Hematopoietic multipotent progenitor cell treated with erythropoietin and hydrocortisone succinate and interleukin-3 and kit ligand, for 8 days (in vitro differentiated cells): ENCODE results near the gene IFITM5.

Source experiments
- DNase-seq: peaks from one replicate; pipeline ENCODE4 v3.0.0-alpha.2; 2015

IFITM5 gene

DNA sequence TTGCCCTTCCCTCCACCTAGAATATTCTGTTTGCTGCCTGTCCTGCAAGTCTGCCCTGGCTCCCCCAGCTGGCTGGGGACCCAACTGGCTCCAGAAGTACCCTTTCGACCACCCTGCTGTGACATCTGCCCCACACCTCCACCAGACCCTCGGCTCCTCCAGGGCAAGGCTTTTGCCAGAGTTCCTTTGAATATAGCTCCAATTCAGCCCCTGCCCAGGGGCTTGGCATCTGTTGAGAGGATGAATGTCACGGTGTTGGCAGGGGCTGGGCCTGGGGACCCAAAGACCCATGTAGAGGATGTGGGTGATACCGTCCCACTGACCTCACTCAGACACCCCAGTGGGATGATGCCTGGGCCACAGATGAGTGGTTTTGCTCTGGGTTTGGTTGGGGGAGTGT lies 17.2 kb downstream of the IFITM5 start:
- no peak for DNase-seq

DNA sequence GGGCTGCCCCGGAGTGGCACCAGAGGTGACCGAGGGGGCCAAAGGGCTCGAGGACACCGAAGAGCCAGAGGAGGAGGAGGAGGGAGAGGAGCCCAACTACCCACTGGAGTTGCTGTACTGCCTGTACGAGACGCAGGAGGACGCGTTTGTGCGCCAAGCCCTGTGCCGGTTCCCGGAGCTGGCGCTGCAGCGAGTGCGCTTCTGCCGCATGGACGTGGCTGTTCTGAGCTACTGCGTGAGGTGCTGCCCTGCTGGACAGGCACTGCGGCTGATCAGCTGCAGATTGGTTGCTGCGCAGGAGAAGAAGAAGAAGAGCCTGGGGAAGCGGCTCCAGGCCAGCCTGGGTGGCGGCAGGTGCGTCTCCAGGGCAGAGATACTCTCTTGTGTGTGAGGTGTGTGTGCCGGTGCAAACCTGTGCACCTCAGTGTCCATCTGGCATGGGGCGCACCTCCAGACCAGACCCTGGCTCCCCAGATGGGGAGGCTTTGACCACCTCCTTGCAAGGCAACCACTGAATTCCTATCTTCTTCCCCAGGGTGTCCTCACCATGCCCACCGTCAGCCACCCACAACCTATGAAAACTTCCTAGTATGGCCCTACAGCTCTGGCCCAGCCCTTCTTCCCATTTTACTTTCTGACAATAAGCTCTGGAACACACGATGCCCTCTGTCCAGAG lies 17.7 kb downstream of the IFITM5 start:
- no peak for DNase-seq

- DNase-seq, result no peak
These were observed 18.4 kb downstream of the IFITM5 start for GRCh38 chr11:280706-281485.

DNA sequence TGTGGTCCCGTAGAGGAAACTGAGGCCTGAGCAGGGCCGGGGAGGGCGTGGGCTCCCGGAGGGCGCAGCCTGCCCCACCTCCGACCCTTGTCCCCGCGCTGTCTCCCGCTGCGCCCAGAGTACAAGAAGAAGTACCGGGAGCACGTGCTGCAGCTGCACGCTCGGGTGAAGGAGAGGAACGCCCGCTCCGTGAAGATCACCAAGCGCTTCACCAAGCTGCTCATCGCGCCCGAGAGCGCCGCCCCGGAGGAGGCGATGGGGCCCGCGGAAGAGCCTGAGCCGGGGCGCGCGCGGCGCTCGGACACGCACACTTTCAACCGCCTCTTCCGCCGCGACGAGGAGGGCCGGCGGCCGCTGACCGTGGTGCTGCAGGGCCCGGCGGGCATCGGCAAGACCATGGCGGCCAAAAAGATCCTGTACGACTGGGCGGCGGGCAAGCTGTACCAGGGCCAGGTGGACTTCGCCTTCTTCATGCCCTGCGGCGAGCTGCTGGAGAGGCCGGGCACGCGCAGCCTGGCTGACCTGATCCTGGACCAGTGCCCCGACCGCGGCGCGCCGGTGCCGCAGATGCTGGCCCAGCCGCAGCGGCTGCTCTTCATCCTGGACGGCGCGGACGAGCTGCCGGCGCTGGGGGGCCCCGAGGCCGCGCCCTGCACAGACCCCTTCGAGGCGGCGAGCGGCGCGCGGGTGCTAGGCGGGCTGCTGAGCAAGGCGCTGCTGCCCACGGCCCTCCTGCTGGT lies 19.2 kb downstream of the IFITM5 start:
- DNase-seq, result peak; percentile 23

DNA sequence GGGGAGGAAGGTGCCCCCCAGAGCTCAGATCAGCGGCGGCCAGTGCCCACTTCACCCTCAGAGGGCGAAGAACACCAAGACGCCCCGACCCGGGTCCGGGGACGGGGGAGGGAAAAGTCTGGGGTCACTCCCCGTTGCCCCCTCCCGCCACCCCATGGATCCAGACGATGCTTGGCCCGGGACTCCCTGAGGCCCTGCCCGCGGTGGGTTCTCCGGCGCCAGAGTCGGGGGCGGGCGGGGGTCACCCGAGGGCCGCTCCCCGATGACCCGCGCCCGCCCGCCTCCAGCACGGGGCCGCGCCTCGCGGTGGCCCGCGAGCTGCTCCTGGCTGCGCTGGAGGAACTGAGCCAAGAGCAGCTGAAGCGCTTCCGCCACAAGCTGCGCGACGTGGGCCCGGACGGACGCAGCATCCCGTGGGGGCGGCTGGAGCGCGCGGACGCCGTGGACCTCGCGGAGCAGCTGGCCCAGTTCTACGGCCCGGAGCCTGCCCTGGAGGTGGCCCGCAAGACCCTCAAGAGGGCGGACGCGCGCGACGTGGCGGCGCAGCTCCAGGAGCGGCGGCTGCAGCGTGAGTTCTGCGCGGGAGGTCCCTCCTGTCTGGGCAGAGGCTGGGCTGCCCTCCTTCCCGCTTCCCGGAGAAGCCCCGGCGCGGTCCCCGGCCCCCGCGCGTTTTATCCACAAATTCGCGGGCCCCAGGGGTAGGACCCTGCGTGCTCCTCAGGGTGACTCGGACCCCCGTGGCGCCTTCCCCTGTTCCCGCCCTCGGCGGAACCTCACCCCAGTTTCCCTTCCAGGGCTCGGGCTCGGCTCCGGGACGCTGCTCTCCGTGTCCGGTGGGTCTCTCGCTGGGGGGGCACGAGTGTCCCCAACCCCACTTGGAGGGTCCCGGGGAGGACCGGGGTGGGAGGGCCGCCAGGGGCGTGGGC lies 20.0 kb downstream of the IFITM5 start:
- no peak for DNase-seq

GRCh38 chr11:278001-278951 lies 21.1 kb downstream of the IFITM5 start, which contains the start of gene NLRP6:
TSS of gene NLRP6 (plus strand) at chr11:278407. CDS start at chr11:278570, 163 bp downstream.
- no peak for DNase-seq

DNA sequence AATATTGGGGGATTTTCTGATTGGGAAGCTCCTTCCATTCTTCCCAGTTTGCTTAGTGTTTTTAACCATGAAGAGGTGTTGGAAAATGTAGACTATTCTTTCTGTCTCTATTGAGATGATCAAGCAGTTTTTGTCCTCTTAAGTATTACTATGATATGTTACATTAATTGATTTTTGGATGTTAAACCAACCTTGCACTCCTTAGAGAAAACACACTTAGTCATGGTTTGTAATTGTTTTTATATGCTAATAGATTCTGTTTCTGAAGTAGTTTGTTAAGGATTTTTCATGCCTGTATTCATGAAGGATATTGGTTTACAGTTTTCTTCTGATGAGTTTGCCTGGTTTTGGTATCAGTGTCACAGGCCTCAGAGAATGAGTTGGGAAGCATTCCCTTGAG lies 23.1 kb downstream of the IFITM5 start:
- DNase-seq, result no peak

DNA sequence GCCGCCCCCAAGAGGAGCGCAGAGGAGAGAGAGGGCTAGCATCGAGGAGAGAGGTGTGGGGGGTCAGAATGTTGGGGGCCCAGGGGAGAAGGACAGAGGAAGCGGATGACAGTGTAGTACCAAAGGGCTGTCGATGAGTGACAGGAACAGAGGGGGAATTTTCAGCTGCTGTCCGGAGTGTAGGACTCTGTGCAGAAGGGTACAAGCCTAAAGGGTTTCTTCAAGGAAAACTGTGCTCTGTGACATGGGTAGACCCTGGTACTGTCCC lies 26.5 kb downstream of the IFITM5 start:
- no peak for DNase-seq

- DNase-seq, result no peak
These were observed 27.0 kb downstream of the IFITM5 start for GRCh38 chr11:272195-272930.

- no peak for DNase-seq
These were observed 28.0 kb downstream of the IFITM5 start for GRCh38 chr11:271319-271715.

DNA sequence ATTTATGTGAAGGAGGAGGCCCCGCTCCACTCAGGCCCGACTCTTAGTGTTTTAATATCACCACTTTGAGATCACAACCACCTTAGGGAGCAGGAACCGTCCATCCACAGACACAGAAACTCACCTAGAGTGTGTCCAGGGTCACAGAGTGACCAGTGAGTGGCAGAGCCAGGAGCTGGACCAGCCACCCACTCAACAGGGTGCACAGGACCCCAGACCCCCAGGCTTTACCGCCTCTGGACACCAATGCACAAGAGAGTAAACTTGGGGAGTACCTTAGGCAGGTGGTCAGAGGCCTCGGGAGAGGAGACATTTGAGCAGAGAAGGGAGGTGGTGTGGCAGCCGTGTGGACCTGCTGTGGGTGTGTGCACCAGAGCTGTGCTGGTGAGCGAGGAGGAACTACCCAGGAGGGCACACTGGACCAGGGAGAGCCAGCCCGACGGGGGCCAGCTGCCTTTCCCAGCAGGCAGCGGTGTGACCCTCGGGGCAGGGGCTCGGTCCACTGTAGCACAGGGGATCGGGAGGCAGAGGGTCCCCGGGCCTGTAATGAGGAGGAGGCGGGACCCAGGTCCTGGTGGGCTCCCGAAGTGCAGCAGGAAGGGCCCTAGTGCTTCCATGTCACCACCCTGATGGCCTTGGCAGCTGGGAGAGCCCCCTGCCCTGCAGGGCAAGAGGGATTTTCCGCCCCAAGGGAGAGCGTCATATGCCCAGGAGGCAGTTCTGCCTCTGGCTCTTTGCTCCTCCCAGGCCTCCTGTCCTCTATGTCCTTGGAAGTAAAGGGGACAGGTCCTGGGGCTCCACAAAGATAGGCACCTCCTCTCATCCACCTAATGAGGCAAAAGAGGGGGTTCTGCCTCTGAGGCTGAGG lies 28.6 kb downstream of the IFITM5 start:
- no peak for DNase-seq

DNA sequence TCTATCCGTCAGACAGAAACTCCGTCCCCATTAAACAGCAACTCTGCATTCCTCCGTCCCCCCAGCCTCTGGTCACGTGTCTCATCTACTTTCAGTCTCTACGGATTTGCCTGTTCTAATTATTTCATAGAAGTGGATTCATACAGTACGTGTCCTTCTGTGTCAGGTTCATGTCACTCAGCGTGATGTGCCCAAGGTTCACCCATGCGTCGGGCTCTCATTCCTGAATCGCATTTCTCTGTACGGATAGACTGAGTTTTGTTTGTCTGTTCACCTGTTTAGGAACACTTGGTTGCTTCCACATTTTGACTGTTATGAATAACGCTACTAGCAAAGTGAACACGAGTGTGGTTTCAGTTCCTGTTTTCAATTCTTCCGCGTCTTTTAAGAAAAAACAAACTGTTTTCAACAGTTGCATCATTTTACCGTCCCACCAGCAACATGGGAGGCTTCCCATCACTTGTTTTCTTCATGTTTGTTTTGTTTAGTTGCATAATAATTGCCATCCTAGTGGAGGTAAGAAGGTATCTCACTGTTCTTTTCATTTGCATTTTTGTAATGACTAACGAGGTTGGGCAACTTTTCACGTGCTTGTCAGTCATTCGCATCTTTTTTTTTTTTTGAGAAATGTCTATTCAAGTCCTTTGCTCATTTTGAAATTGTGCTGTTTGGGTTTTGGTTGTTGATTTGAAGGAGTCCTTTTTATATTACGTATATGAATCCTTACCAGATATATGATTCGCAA lies 30.0 kb downstream of the IFITM5 start:
- peak; percentile 78 for DNase-seq

DNA sequence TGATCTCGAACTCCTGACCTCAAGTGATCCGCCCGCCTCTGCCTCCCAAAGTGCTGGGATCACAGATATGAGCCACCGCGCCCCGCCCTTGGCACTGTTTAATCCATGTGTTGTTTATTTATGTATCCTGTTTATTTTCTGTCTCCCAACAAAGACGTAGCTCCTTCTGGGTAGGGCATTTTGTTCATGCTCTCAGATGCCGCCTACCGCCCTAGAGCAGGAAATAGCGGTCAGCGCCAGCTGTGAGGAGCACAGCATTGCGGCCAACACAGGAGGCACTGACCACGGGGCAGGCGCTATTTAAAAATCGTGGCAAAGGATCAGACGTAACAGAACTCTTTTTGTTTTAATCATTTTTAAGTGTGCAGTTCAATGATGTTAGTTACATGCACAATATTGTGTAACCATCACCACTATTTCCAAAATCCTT lies 30.6 kb downstream of the IFITM5 start:
- DNase-seq, result peak; percentile 88

GRCh38 chr11:267491-267994 lies 31.8 kb downstream of the IFITM5 start:
- DNase-seq, result peak; percentile 65

GRCh38 chr11:266676-267439 lies 32.5 kb downstream of the IFITM5 start:
- peak; percentile 40 for DNase-seq

GRCh38 chr11:261624-262023 lies 37.7 kb downstream of the IFITM5 start:
- no peak for DNase-seq

GRCh38 chr11:259413-259812 lies 39.9 kb downstream of the IFITM5 start:
- no peak for DNase-seq
